Gastrocnemius medialis (tissue), 4 donors: Measurements from ENCODE around the gene MLST8. TPM values are rescaled to one million over a fixed set of nuclear protein-coding genes. Genes with fewer than 3 reads are reported as not detected.

Experiments
- ATAC-seq, 2 donors: fragments of 150-250 bp; one replicate each; pipeline ENCODE4 v1.9.1; 2016
- DNase-seq, 2 donors: peaks; one replicate each; pipeline ENCODE4 v3.0.0-alpha.2; 2019
- H3K27ac ChIP-seq, 4 donors: fragments of 200-600 bp; sonication (generic); 1 replicate in 1 of 4; 2 replicates in 3 of 4; pipeline ENCODE4 v1.5.1; 2016 to 2018; ENCODE audit warnings: mild to moderate bottlenecking in 2 of 4, moderate library complexity in 1 of 4
- H3K27me3 ChIP-seq, 3 donors: fragments of 200-600 bp; sonication (generic) in 2 of 3; 1 replicate in 1 of 3; 2 replicates in 2 of 3; pipeline versions ENCODE4 v1.5.1 to v1.6.0; 2016 to 2019; ENCODE audit warnings: mild to moderate bottlenecking in 1 of 3, moderate library complexity in 1 of 3
- H3K36me3 ChIP-seq, 2 donors: fragments of 200-600 bp; sonication (generic) in 1 of 2; one replicate each; pipeline ENCODE4 v1.5.1; 2017 to 2018
- H3K4me1 ChIP-seq, 2 donors: fragments of 200-600 bp; sonication (generic) in 1 of 2; one replicate each; pipeline ENCODE4 v1.5.1; 2016 to 2017; ENCODE audit warnings: mild to moderate bottlenecking in 2 of 2
- H3K4me3 ChIP-seq, 4 donors: fragments of 200-600 bp; sonication (generic) in 3 of 4; 1 replicate in 1 of 4; 2 replicates in 3 of 4; pipeline ENCODE4 v1.5.1; 2016 to 2019; ENCODE audit warnings: mild to moderate bottlenecking in 2 of 4
- H3K9me3 ChIP-seq, 3 donors: fragments of 200-600 bp; sonication (generic) in 2 of 3; 1 replicate in 1 of 3; 2 replicates in 2 of 3; pipeline ENCODE4 v1.5.1; 2016 to 2019
- POLR2A ChIP-seq, 2 donors: fragments of 450-650 bp; IDR thresholded peaks; one replicate each; pipeline ENCODE4 v1.6.1; 2017; ENCODE audit warnings: antibody characterized with exemption in 2 of 2, mild to moderate bottlenecking in 2 of 2, moderate library complexity in 2 of 2
- in situ Hi-C, 4 donors: fragments of 200-750 bp; cut with MboI; loops; one replicate each; pipeline versions ENCODE4 v1.15.0 to v1.8.0; 2017; ENCODE audit warnings: low sequenced_read_pairs in 4 of 4
- intact Hi-C: fragments of 100-400 bp; cut with DNase I; formaldehyde crosslinking; loops from one replicate; pipeline ENCODE4 v1.15.1; 2023; ENCODE audit warnings: low total_unique reads
- total RNA-seq, 4 donors: library from RNA; depleted of rRNA; stranded (reverse); fragments of >200 nt; gene quantifications; one replicate each; pipeline versions ENCODE4 v1.1.0 to v1.2.3, GENCODE V29; 2016
- TF ChIP-seq, protein P1 (sequence below), 5 experiments: fragments of 450-650 bp in 3 of 5; fragments of 200-600 bp in 2 of 5; sonication (generic) in 2 of 5; IDR thresholded peaks in 4 of 5; conservative IDR thresholded peaks in 1 of 5; 1 replicate in 4 of 5; 2 replicates in 1 of 5; pipeline ENCODE4 v1.5.1; 2016 to 2019; ENCODE audit warnings: antibody characterized with exemption in 5 of 5, mild to moderate bottlenecking in 3 of 5, moderate library complexity in 3 of 5

Gene MLST8
- total RNA-seq, 4 donors from 2014 or later = 40.3 to 77.0 (median 73.5) TPM

DNA sequence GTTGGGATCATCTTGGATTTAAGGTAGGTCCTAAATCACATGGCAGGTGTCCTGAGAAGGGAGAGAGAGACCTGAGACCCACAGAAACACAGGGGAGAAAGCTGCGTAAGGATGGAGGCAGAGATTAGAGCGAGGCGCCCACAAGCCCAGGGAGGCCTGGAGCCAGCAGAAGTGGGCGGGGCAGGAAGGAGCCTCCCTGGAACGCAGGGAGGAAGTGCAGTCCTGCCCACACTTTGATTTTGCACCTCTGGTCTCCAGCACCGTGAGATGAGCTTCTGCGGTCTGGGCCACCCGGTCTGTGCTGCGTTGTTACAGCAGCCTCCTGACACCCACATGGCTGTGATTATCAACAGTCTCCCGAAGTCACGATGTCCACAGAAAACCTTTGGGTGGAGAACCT, 37.3 kb downstream of the MLST8 start:
- Histone ChIP-seq H3K4me1 (no peaks in the 10 kb centered on the region), H3K36me3 (peaks cover 0 to 62% of the 10 kb centered on the region in 2 donors), H3K4me3 (no peak overlapping the region), H3K27ac (no peak overlapping the region), H3K9me3 (no peaks in the 10 kb centered on the region), H3K27me3 (peaks cover 0 to 3% (median 0%) of the 10 kb centered on the region in 3 donors)
- intact Hi-C loops (no loop called here), in situ Hi-C loops (no loop called here)
- no peak for ATAC-seq
- no peak for DNase-seq
- TF ChIP-seq, protein P1, sequence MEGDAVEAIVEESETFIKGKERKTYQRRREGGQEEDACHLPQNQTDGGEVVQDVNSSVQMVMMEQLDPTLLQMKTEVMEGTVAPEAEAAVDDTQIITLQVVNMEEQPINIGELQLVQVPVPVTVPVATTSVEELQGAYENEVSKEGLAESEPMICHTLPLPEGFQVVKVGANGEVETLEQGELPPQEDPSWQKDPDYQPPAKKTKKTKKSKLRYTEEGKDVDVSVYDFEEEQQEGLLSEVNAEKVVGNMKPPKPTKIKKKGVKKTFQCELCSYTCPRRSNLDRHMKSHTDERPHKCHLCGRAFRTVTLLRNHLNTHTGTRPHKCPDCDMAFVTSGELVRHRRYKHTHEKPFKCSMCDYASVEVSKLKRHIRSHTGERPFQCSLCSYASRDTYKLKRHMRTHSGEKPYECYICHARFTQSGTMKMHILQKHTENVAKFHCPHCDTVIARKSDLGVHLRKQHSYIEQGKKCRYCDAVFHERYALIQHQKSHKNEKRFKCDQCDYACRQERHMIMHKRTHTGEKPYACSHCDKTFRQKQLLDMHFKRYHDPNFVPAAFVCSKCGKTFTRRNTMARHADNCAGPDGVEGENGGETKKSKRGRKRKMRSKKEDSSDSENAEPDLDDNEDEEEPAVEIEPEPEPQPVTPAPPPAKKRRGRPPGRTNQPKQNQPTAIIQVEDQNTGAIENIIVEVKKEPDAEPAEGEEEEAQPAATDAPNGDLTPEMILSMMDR (IDR thresholded peaks at IDR 0.05 in 4 of 5, conservative IDR thresholded peaks at IDR 0.05 in 1 of 5) = no peak
- TF ChIP-seq POLR2A (IDR thresholded peaks at IDR 0.05) = no peak

DNA sequence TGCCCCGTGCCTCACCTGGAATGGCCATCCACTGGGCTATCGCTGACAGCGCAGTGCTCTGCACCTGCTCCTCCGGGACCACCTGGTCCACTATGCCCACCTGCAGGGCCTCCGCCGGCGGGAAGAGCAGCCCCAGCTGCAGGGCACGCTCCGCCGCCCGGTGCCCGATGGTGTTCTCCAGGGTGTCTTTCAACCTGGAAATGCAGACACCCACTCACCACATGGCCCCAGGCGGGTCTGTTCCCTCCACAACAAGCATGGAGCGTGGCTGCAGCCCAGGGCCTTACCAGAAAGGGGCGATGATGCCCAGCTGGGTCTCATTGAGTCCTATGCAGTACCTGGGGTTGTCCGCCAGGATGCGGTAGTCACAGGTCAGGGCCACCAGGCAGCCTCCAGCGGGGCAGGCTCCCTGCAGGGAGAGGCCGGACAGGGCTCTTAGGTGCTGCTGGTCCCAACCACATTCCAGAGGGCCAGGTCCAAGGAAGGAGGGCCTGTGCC, 37.8 kb downstream of the MLST8 start:
- Histone ChIP-seq H3K27ac (no peak overlapping the region), H3K27me3 (no peaks in the 10 kb centered on the region), H3K4me3 (no peak overlapping the region), H3K4me1 (no peaks in the 10 kb centered on the region), H3K36me3 (peaks cover 0 to 62% of the 10 kb centered on the region in 2 donors), H3K9me3 (no peaks in the 10 kb centered on the region)
- no peak for TF ChIP-seq POLR2A (IDR thresholded peaks at IDR 0.05)
- TF ChIP-seq, protein P1 (IDR thresholded peaks at IDR 0.05 in 4 of 5, conservative IDR thresholded peaks at IDR 0.05 in 1 of 5) = no peak
- ATAC-seq (no peak), DNase-seq (no peak)
- intact Hi-C loops (no loop called here), in situ Hi-C loops (no loop called here)

DNA sequence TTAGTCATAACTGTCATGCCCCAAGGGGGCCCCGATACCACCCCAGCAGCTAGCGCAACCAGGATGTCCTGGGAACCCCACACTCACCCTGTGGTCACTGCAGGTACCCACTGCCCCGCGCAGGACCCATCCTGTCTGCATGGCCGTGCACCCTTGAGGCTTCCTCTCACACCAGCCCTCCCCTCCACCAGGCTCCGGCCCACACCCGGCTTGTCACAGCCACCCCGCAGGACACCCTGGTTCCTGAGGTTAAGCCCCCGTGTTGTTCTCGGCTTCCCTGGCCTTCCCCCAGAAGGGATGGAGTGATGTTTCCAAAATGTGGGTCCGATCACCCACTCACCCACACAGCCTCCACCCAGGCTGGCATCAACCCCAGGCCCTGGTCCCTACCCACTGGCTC, 38.5 kb downstream of the MLST8 start:
- ATAC-seq = no peak
- no peaks in the 10 kb centered on the region for H3K27me3 ChIP-seq
- H3K36me3 ChIP-seq = peaks cover 0 to 62% of the 10 kb centered on the region in 2 donors
- no peak for DNase-seq
- H3K4me3 ChIP-seq = no peak overlapping the region
- in situ Hi-C loops (no loop called here), intact Hi-C loops (no loop called here)
- no peaks in the 10 kb centered on the region for H3K4me1 ChIP-seq
- no peaks in the 10 kb centered on the region for H3K9me3 ChIP-seq
- no peak overlapping the region for H3K27ac ChIP-seq
- TF ChIP-seq POLR2A (IDR thresholded peaks at IDR 0.05) = no peak

DNA sequence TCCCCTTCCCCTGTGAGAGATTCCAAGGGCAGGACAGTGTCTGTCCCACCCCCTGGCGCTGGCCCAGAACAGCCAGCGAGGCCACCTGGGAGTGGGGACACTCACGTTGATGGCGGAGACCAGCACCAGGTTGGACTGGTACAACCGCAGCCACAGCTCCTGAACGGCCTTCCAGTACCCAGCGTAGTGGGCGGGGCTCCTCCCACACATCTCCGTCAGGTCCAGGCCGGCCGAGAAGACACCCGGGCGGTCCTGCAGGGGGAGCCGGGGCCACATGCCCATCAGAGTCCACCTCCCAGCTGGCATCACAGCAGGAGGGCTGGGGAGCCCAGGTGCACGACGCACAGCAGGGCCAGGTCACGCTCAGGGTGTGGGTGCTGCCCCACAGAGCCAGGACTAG, 39.0 kb downstream of the MLST8 start:
- no peaks in the 10 kb centered on the region for H3K9me3 ChIP-seq
- DNase-seq (no peak), ATAC-seq (no peak)
- in situ Hi-C loops = no loop called here
- intact Hi-C loops = no loop called here
- TF ChIP-seq, protein P1 (IDR thresholded peaks at IDR 0.05 in 4 of 5, conservative IDR thresholded peaks at IDR 0.05 in 1 of 5) = no peak
- no peak for TF ChIP-seq POLR2A (IDR thresholded peaks at IDR 0.05)
- no peaks in the 10 kb centered on the region for H3K4me1 ChIP-seq
- H3K27me3 ChIP-seq = no peaks in the 10 kb centered on the region
- H3K36me3 ChIP-seq = peaks cover 0 to 60% of the 10 kb centered on the region in 2 donors
- no peak overlapping the region for H3K4me3 ChIP-seq
- H3K27ac ChIP-seq = no peak overlapping the region

DNA sequence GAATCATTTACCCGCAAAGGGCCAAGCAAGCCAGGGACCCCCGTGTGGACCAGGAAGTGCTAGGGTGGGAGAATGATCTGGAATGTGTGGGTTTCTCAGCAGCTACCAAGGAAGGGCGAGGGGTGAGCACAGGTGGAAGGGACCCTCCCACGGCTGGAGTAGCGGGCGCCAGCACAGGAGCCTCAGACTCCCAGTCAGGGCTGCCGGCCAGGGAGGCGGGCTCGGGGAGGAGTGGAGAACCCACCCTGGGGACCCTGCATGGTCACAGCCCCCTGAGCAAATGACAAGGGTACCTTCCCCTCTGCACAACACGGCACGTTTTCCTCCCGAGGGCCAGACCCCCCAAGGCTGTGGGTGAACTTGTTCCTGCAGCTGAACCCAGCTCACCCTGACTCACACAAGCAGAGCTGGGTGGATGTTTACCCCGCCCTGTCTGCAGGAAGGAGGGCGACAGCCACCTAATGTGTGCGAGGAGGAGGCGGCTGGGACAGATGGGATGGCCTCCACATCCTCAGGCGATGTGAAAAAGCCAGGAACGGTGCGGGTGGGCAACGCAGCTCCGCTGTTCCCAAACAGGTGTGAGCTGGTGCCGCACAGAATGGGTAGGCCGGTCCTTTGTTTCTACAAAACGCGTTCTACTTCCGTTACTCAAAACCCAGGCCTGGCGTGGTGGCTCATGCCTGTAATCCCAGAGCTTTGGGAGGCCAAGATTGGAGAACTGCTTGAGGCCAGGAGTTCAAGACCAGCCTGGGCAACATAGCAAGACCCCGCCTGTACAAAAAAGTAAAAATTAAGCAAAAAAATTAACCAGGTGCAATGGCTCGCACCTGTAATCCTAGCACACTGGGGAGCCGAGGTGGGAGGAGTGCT, 39.9 kb downstream of the MLST8 start:
- ATAC-seq (no peak), DNase-seq (no peak)
- Histone ChIP-seq H3K36me3 (peaks cover 0 to 55% of the 10 kb centered on the region in 2 donors), H3K4me1 (peaks cover 4 to 5% of the 10 kb centered on the region in 2 donors), H3K27me3 (no peaks in the 10 kb centered on the region), H3K9me3 (no peaks in the 10 kb centered on the region), H3K4me3 (no peak overlapping the region), H3K27ac (no peak overlapping the region)
- in situ Hi-C loops = no loop called here
- TF ChIP-seq, protein P1 (IDR thresholded peaks at IDR 0.05 in 4 of 5, conservative IDR thresholded peaks at IDR 0.05 in 1 of 5) = no peak
- TF ChIP-seq POLR2A (IDR thresholded peaks at IDR 0.05) = no peak
- intact Hi-C loops = no loop called here
